Measurements from ENCODE around the gene GSG1L.
"Not testable (repeated sequence)": the region's sequence is repeated elsewhere in the genome, so short reads cannot be mapped to it uniquely, and the experiment has no call there.

Gene GSG1L

DNA sequence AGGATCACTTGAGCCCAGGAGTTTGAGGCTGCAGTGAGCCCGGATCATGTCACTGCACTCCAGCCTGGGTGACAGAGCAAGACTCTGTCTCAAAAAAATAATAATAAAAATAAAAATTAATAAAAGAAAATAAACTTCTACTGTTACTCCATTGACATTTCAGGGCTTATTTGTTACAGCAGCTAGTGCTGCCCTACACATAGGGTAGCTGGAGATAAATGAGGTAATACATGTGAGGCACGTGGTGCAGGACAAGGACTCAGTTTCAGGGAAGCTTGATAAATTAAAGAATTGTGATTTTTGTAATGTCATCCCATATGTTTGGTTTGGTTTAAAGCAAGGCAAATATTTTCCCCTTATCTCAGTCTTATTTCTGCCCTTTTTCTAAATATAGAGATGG lies 80.3 kb downstream of the GSG1L start:
- DNase-seq (ENCODE audit: low read depth in 3 of 3, low spot score in 1 of 3) = no peak

DNA sequence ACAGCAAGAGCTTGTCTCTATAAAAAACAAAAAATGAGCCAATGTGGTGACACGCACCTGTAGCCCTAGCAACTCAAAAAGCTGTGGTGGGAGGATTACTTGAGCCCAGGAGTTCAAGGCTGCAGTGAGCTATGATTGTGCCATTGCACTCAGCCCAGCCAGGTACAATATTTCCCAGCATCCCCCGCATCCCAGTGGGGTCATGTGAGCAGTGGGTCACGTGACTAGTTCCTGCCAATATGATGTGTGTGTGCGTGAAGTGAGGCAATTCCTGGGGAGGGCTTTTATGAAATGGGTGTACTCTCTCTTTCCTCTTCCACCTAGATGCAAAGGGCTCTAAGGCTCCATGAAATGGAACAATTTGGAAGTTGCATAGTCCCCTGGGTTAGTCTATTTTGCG lies 81.3 kb downstream of the GSG1L start:
- DNase-seq (ENCODE audit: low read depth in 3 of 3, low spot score in 1 of 3) = no peak

DNA sequence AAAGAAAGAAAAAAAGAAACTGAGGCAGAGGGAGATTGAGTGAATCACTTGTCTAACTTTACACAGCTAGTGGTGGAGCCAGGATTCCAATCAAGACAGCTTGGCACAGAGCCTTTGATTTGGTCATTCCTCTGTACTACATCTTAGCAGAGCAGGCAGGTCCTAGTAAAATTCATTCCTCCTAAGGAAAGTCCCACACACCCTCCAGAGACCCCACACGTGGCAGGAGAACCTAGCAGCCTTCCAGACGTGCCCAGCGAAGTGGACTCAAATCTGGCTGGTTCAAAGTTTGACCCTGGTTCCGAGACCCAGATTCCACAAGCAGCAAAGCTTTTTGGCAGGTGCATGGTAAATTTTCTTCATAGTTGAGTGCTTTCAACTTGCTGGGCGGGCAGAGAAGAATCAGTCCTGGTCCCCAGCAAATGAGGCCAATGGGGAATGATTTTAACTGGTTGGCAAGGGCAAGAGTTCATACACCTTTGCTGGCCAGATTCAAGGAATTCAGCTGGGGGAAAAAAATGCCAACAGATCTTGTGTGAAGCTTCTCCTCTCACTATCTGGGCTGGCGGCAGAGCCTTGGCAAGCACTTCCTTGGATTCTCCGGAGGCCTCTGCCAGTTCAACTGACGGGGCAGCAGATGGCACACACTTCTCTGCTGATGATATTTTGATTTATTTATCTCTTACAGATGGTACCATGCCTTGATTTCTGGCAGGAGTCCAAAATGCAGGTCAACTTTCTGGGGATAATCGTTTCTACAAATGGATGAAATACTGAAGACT lies 82.4 kb downstream of the GSG1L start:
- no peak for DNase-seq (ENCODE audit: low read depth in 3 of 3, low spot score in 1 of 3)

- no peak for DNase-seq (ENCODE audit: low read depth in 3 of 3, low spot score in 1 of 3)
Observed at GRCh38 chr16:27980076-27980775, 83.3 kb downstream of the GSG1L start.

- DNase-seq (ENCODE audit: low read depth in 3 of 3, low spot score in 1 of 3) = not testable (repeated sequence)
Observed at GRCh38 chr16:27979668-27980067, 83.8 kb downstream of the GSG1L start.

DNA sequence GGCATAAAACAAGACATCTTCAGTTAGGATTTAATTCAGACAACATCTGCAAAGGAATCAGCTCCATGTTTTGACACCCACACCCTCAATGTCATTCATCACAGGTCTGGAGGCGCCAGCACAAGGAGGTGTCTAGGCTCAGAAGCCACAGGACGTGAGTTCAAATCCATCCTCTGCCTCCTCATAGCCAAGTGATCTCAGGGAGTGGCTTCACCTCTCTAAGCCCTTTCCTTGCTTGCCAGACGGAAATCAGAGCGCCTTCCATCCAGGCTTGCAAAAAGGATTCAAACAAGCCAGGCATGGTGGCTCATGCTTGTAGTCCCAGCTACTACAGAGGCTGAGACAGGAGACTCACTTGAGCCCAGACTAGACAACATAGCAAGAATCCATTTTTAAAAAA lies 84.6 kb downstream of the GSG1L start:
- no peak for DNase-seq (ENCODE audit: low read depth in 3 of 3, low spot score in 1 of 3)

- no peak for DNase-seq (ENCODE audit: low read depth in 3 of 3, low spot score in 1 of 3)
Observed at GRCh38 chr16:27977966-27978365, 85.5 kb downstream of the GSG1L start.

DNA sequence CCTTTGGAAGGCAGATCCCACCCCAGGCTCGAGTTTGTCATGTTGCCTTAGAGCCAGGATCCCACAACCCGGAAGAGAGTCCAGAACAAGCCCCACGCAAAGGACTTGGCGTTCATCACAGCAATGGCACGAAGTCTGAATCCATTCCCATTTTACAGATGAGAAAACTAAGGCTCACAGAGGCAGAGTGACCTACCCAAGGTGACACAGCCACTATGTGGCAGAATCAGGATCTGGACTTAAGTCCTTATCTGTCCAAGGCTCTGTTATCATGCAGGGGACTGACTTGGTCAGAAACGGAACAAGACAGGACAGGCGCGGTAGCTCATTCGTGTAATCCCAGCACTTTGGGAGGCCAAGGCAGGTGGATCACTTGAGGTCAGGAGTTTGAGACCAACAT lies 86.5 kb downstream of the GSG1L start:
- DNase-seq (ENCODE audit: low read depth in 3 of 3, low spot score in 1 of 3) = no peak

- no peak for DNase-seq (ENCODE audit: low read depth in 3 of 3, low spot score in 1 of 3)
Observed at GRCh38 chr16:27974896-27975540, 88.5 kb downstream of the GSG1L start.

DNA sequence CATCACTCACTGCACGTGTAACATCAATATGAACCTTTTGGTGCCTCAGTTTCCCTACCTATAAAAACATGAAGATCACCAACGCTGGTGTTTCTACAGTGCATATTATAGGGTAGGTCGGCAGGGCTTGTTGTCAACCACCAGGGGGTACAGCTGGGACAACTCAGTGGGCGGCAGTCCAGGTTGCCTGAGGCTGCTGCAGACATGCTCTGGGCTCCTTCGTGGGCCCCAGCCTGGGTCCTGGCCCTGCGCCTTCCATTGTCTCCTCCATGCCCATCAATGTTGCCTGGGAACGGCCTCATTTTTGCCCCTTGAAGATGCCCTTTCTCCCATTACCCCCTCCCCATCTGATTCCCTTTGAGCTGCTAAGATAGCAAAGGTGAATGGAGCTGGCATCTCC lies 89.8 kb downstream of the GSG1L start:
- no peak for DNase-seq (ENCODE audit: low read depth in 3 of 3, low spot score in 1 of 3)

GRCh38 chr16:27972500-27972899 lies 91.0 kb downstream of the GSG1L start:
- DNase-seq (ENCODE audit: low read depth in 3 of 3, low spot score in 1 of 3) = peak in 2 of 3 donors; percentile 1 to 4

DNA sequence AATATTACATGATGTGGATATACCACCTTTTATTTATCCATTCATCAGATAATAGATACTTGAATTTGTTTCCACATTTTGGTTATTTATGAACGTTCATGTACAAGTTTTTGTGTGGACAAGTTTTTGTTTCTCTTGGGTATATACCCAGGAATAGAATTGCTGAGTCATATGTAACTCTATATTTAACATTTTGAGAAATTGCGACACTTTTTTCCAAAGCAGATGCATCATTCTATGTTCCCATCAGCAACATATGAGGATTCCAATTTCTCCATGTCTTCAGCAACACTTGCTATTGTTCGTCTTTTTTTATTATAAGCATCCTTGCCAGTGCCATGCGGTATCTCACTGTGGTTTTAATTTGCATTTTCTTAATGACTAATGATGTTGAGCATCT lies 93.9 kb downstream of the GSG1L start:
- DNase-seq (ENCODE audit: low read depth in 3 of 3, low spot score in 1 of 3) = no peak

DNA sequence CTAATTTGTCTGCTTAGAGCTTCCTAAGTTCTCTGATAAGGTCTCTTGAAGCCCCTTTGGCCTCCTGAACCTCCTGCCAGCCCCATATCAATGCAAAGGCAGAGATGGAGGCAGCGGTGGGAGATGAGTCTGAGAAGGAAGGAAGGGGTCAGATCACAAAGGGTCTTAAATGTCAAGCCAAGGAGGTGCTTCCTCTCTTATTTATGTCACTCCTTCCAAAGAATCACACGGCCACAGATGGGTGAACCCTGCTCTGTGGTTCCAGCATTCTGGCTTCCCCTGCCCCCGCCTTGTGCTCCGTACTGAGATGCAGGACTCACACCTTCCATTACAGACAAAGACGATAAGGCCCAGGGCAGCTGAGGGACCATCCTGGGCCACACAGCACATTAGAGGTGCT lies 96.3 kb downstream of the GSG1L start:
- no peak for DNase-seq (ENCODE audit: low read depth in 3 of 3, low spot score in 1 of 3)

GRCh38 chr16:27966756-27967155 lies 96.8 kb downstream of the GSG1L start:
- DNase-seq (ENCODE audit: low read depth in 3 of 3, low spot score in 1 of 3) = no peak

DNA sequence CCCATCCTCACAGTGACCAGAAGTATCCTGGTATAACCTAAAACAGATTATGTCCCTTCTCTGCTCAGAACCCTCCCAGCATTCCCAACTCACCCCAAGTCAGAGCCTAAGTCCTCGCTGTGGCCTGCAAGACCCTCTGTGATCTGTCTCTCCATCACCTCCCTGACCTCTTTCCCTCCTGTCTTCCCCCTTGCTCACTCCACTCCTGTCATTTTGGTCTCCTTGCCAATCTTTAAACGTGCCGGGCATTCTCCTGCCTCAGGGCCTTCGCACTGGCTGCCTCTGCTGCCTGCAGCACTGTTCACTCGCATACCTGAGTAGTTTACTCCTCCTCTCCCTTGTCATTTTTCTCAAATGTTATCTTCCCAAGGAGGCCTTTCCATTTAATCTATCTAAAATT lies 97.7 kb downstream of the GSG1L start:
- no peak for DNase-seq (ENCODE audit: low read depth in 3 of 3, low spot score in 1 of 3)

GRCh38 chr16:27963471-27963965 lies 100.0 kb downstream of the GSG1L start:
- no peak for DNase-seq (ENCODE audit: low read depth in 3 of 3, low spot score in 1 of 3)

GRCh38 chr16:27962197-27962596 lies 101.3 kb downstream of the GSG1L start:
- no peak for DNase-seq (ENCODE audit: low read depth in 3 of 3, low spot score in 1 of 3)

DNA sequence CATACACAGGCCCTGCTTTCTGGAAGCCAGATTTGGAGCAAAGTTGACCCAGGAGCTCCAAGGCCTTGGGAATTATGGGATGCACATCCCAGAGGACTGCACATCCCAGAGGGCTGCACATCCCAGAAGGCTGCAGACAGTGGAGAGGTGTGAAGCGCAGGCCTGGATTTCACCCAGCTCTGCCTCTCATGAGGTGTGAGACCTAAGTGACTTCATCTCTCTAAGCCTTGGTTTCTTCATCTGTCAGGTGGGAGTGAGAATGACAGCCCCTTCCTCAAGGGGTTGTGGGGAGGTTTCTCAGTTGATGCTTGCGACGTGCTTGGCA lies 102.3 kb downstream of the GSG1L start:
- no peak for DNase-seq (ENCODE audit: low read depth in 3 of 3, low spot score in 1 of 3)

GRCh38 chr16:27960619-27961295 lies 102.8 kb downstream of the GSG1L start:
- no peak for DNase-seq (ENCODE audit: low read depth in 3 of 3, low spot score in 1 of 3)

GRCh38 chr16:27959914-27960313 lies 103.6 kb downstream of the GSG1L start:
- no peak for DNase-seq (ENCODE audit: low read depth in 3 of 3, low spot score in 1 of 3)

DNA sequence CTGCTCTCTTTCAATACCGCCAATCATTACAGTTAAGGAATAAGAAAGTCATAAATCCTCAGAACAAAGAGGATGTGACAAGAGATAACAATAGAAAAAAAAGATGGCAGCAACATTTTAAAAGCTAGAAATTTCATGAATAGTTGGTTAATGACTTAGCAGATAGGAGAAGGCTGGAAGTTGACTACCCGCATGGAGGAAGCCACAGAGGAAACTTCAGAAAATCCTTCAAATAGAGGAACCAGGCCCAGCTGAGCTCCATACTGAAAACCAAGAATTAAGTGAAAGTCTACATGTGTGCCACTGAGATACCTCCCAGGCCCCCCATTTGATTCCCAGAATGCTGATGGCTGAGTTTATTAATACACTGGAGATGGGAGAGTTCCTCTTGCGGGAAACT lies 109.3 kb downstream of the GSG1L start:
- no peak for DNase-seq (ENCODE audit: low read depth in 3 of 3, low spot score in 1 of 3)

DNA sequence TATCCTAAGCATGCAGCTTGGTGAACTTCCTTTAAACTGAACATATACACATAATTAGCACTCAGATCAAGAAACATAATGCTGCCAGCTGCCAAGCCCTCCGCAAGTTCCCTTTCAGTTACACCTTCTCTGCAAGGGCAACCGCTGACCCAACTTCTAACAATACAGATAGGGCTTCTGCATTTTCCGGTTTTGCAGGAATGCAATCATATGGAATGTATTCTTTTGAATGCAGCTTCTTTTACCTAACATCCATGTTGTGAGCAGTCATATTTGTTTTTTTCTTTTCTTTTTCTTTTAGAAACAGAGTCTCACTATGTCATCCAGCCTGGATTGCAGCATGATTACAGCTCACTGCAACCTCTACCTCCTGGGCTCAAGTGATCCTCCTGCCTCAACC lies 110.7 kb downstream of the GSG1L start:
- DNase-seq (ENCODE audit: low read depth in 3 of 3, low spot score in 1 of 3) = no peak

Measured in stimulated activated CD4-positive, alpha-beta T cell treated with anti-CD3 and anti-CD28 coated beads, TNF-alpha, amount 100 ng/mL, for 1 hour (primary cell).